Measurements from ENCODE around the gene PLXDC2. TPM values are rescaled to one million over a fixed set of nuclear protein-coding genes. Genes with fewer than 3 reads are reported as not detected.

Gene PLXDC2
- total and polyA plus RNA-seq, 3 experiments from 2014 or later: 0.15 to 1.5 (median 0.38) TPM

GRCh38 chr10:19913987-19914386, 97.8 kb downstream of the PLXDC2 start:
- no peak for DNase-seq
- Histone ChIP-seq H3K36me3 (ENCODE audit: insufficient read depth, low read length) (no peaks in the 10 kb centered on the region), H3K9me3 (ENCODE audit: low read length) (no peaks in the 10 kb centered on the region), H3K4me1 (ENCODE audit: insufficient read depth, low read length) (no peaks in the 10 kb centered on the region), H3K4me3 (ENCODE audit: low read length) (no peak overlapping the region), H3K27me3 (ENCODE audit: insufficient read depth, low read length, poor library complexity, severe bottlenecking) (no peaks in the 10 kb centered on the region), H3K27ac (ENCODE audit: low read depth, low read length) (no peak overlapping the region)
- H3K27ac Mint-ChIP-seq: no peak overlapping the region
- H3K9me3 Mint-ChIP-seq: peaks cover 5 to 38% (median 12%) of the 10 kb centered on the region in 5 donors
- H3K4me1 Mint-ChIP-seq: no peaks in the 10 kb centered on the region
- no peaks in the 10 kb centered on the region for H3K36me3 Mint-ChIP-seq
- POLR2A ChIA-PET: no interaction called here
- H3K4me3 Mint-ChIP-seq: no peak overlapping the region
- no peaks in the 10 kb centered on the region for H3K27me3 Mint-ChIP-seq
- CTCF ChIA-PET: no interaction called here

GRCh38 chr10:19915125-19915524, 98.9 kb downstream of the PLXDC2 start:
- no peaks in the 10 kb centered on the region for H3K27me3 ChIP-seq (ENCODE audit: insufficient read depth, low read length, poor library complexity, severe bottlenecking)
- Mint-ChIP-seq H3K9me3 (peaks cover 5 to 34% (median 12%) of the 10 kb centered on the region in 5 donors), H3K4me1 (no peaks in the 10 kb centered on the region), H3K4me3 (no peak overlapping the region), H3K36me3 (no peaks in the 10 kb centered on the region), H3K27me3 (no peaks in the 10 kb centered on the region), H3K27ac (no peak overlapping the region)
- H3K4me3 ChIP-seq (ENCODE audit: low read length): no peak overlapping the region
- DNase-seq: no peak
- no peak overlapping the region for H3K27ac ChIP-seq (ENCODE audit: low read depth, low read length)
- CTCF ChIA-PET: no interaction called here
- no peaks in the 10 kb centered on the region for H3K9me3 ChIP-seq (ENCODE audit: low read length)
- H3K36me3 ChIP-seq (ENCODE audit: insufficient read depth, low read length): no peaks in the 10 kb centered on the region
- no peaks in the 10 kb centered on the region for H3K4me1 ChIP-seq (ENCODE audit: insufficient read depth, low read length)
- POLR2A ChIA-PET: no interaction called here

- no peaks in the 10 kb centered on the region for H3K4me1 Mint-ChIP-seq
- Histone ChIP-seq H3K27ac (ENCODE audit: low read depth, low read length) (no peak overlapping the region), H3K27me3 (ENCODE audit: insufficient read depth, low read length, poor library complexity, severe bottlenecking) (no peaks in the 10 kb centered on the region), H3K4me3 (ENCODE audit: low read length) (no peak overlapping the region), H3K9me3 (ENCODE audit: low read length) (no peaks in the 10 kb centered on the region), H3K4me1 (ENCODE audit: insufficient read depth, low read length) (no peaks in the 10 kb centered on the region), H3K36me3 (ENCODE audit: insufficient read depth, low read length) (no peaks in the 10 kb centered on the region)
- no peak overlapping the region for H3K27ac Mint-ChIP-seq
- H3K36me3 Mint-ChIP-seq: no peaks in the 10 kb centered on the region
- H3K9me3 Mint-ChIP-seq: peaks cover 5 to 34% (median 12%) of the 10 kb centered on the region in 5 donors
- POLR2A ChIA-PET: no interaction called here
- CTCF ChIA-PET: no interaction called here
- no peak for DNase-seq
- no peak overlapping the region for H3K4me3 Mint-ChIP-seq
- no peaks in the 10 kb centered on the region for H3K27me3 Mint-ChIP-seq
Measured at GRCh38 chr10:19915816-19916215, 99.6 kb downstream of the PLXDC2 start.

GRCh38 chr10:19917751-19918478, 101.7 kb downstream of the PLXDC2 start:
- no peak for DNase-seq
- Mint-ChIP-seq H3K4me1 (no peaks in the 10 kb centered on the region), H3K27ac (no peak overlapping the region), H3K27me3 (no peaks in the 10 kb centered on the region), H3K36me3 (no peaks in the 10 kb centered on the region), H3K4me3 (no peak overlapping the region), H3K9me3 (peaks cover 11 to 27% (median 15%) of the 10 kb centered on the region in 5 donors)
- ChIA-PET CTCF (no interaction called here), POLR2A (no interaction called here)
- Histone ChIP-seq H3K4me1 (ENCODE audit: insufficient read depth, low read length) (no peaks in the 10 kb centered on the region), H3K36me3 (ENCODE audit: insufficient read depth, low read length) (no peaks in the 10 kb centered on the region), H3K9me3 (ENCODE audit: low read length) (no peaks in the 10 kb centered on the region), H3K4me3 (ENCODE audit: low read length) (no peak overlapping the region), H3K27me3 (ENCODE audit: insufficient read depth, low read length, poor library complexity, severe bottlenecking) (no peaks in the 10 kb centered on the region), H3K27ac (ENCODE audit: low read depth, low read length) (no peak overlapping the region)

GRCh38 chr10:19918794-19919193, 102.6 kb downstream of the PLXDC2 start:
- Histone ChIP-seq H3K27ac (ENCODE audit: low read depth, low read length) (no peak overlapping the region), H3K36me3 (ENCODE audit: insufficient read depth, low read length) (no peaks in the 10 kb centered on the region), H3K4me3 (ENCODE audit: low read length) (no peak overlapping the region), H3K4me1 (ENCODE audit: insufficient read depth, low read length) (no peaks in the 10 kb centered on the region), H3K9me3 (ENCODE audit: low read length) (no peaks in the 10 kb centered on the region), H3K27me3 (ENCODE audit: insufficient read depth, low read length, poor library complexity, severe bottlenecking) (no peaks in the 10 kb centered on the region)
- H3K9me3 Mint-ChIP-seq: peaks cover 9 to 26% (median 12%) of the 10 kb centered on the region in 5 donors
- no peak overlapping the region for H3K27ac Mint-ChIP-seq
- no peaks in the 10 kb centered on the region for H3K36me3 Mint-ChIP-seq
- ChIA-PET POLR2A (no interaction called here), CTCF (no interaction called here)
- no peak overlapping the region for H3K4me3 Mint-ChIP-seq
- no peaks in the 10 kb centered on the region for H3K27me3 Mint-ChIP-seq
- DNase-seq: no peak
- H3K4me1 Mint-ChIP-seq: no peaks in the 10 kb centered on the region

DNA sequence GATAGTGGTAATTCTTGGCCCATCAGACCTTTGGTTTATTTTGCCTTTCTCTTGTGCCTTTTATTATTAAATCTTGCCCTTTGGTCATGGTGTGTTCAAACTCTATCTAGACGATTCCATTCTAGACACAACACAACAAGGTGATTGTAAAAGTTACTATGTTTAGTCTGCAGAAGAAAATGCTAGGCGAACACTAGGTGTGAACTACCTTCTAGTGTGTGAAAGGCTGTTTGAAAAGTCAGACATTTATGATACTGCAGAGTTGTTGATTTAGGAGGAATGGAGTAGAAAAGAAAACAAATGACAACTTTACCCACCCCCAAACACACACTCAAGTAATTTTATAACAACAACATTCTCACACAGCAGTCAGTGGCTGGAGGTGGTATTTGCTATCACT, 103.4 kb downstream of the PLXDC2 start:
- H3K4me3 ChIP-seq (ENCODE audit: low read length): no peak overlapping the region
- ChIA-PET POLR2A (no interaction called here), CTCF (no interaction called here)
- Mint-ChIP-seq H3K9me3 (peaks cover 8 to 26% (median 11%) of the 10 kb centered on the region in 5 donors), H3K27me3 (no peaks in the 10 kb centered on the region), H3K4me3 (no peak overlapping the region), H3K27ac (no peak overlapping the region), H3K36me3 (no peaks in the 10 kb centered on the region), H3K4me1 (no peaks in the 10 kb centered on the region)
- DNase-seq: no peak
- H3K9me3 ChIP-seq (ENCODE audit: low read length): no peaks in the 10 kb centered on the region
- H3K4me1 ChIP-seq (ENCODE audit: insufficient read depth, low read length): no peaks in the 10 kb centered on the region
- H3K27ac ChIP-seq (ENCODE audit: low read depth, low read length): no peak overlapping the region
- no peaks in the 10 kb centered on the region for H3K36me3 ChIP-seq (ENCODE audit: insufficient read depth, low read length)
- H3K27me3 ChIP-seq (ENCODE audit: insufficient read depth, low read length, poor library complexity, severe bottlenecking): no peaks in the 10 kb centered on the region

DNA sequence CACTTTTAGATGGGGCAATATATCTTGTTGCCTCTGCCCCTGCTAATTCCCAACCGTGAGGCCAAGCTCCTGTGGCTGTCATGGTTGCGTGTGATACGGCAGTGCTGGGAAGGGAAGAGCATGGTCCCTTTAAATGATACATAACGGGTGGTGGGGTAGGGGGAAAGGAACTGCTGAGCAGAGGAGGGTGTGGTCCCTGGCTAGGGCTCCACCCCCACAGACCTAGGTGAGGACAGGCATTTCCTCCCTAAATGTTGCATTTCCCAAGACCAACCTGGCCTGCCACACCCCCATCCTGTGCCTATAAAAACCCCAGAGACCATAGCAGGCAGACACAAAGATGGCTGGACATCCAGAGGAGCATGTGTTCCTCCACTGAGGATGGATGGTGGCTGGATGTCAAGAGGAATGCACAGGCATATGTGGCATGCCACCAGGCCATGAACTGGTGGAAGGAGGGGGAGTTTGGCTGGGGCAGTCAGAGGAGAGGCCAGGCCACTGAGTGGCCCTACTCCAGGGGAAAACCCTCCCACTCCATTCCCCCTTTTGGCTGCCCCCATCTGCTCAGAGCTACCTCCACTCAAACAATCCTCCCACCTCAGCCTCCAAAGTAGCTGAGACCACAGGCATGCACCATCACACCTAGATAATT, 104.0 kb downstream of the PLXDC2 start:
- Mint-ChIP-seq H3K4me3 (no peak overlapping the region), H3K27me3 (no peaks in the 10 kb centered on the region), H3K4me1 (no peaks in the 10 kb centered on the region), H3K36me3 (no peaks in the 10 kb centered on the region), H3K9me3 (peaks cover 8 to 21% (median 11%) of the 10 kb centered on the region in 5 donors), H3K27ac (no peak overlapping the region)
- Histone ChIP-seq H3K4me3 (ENCODE audit: low read length) (no peak overlapping the region), H3K36me3 (ENCODE audit: insufficient read depth, low read length) (no peaks in the 10 kb centered on the region), H3K27me3 (ENCODE audit: insufficient read depth, low read length, poor library complexity, severe bottlenecking) (no peaks in the 10 kb centered on the region), H3K9me3 (ENCODE audit: low read length) (no peaks in the 10 kb centered on the region), H3K4me1 (ENCODE audit: insufficient read depth, low read length) (no peaks in the 10 kb centered on the region), H3K27ac (ENCODE audit: low read depth, low read length) (no peak overlapping the region)
- ChIA-PET POLR2A (no interaction called here), CTCF (no interaction called here)
- no peak for DNase-seq

DNA sequence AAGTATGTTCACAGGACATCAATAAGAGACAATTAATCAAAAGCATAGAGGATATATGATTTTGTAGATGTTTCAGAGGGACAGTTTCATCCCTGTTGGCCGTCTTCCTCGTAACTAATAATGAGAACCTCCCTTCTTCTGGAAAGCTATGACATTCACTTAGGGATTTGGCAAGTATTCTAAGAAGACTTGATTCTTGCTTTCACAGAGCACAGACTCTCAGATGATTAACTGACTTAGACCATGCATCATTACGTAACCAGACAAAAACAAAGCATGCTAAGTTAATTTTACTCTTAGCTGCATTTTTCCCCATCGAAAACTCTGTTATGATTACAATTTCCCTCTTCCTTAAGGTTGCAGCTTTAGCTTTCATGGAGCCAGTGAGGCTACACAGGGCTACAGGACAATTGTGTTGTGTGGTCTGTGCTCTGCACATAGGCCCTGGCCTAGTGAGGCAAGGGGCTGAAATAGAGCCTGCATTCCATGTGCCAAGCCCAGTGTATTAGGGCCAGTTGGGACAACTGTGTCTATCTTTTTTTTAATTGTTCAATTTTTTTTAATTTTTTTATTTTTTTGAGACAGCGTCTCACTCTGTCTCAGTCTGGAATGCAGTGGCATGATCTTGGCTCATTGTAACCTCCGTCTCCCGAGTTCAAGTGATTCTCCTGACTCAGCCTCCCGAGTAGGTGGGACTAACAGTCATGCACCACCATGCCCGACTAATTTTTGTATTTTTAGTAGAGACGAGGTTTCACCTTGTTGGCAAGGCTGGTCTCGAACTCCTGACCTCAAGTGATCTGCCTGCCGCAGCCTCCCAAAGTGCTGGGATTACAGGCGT, 105.3 kb downstream of the PLXDC2 start:
- no peaks in the 10 kb centered on the region for H3K36me3 Mint-ChIP-seq
- no peaks in the 10 kb centered on the region for H3K27me3 Mint-ChIP-seq
- H3K4me1 Mint-ChIP-seq: no peaks in the 10 kb centered on the region
- H3K27ac ChIP-seq (ENCODE audit: low read depth, low read length): no peak overlapping the region
- POLR2A ChIA-PET: no interaction called here
- no peaks in the 10 kb centered on the region for H3K36me3 ChIP-seq (ENCODE audit: insufficient read depth, low read length)
- H3K27me3 ChIP-seq (ENCODE audit: insufficient read depth, low read length, poor library complexity, severe bottlenecking): no peaks in the 10 kb centered on the region
- no peak for DNase-seq
- peaks cover 2 to 16% (median 11%) of the 10 kb centered on the region in 5 donors for H3K9me3 Mint-ChIP-seq
- H3K27ac Mint-ChIP-seq: no peak overlapping the region
- H3K9me3 ChIP-seq (ENCODE audit: low read length): no peaks in the 10 kb centered on the region
- no peak overlapping the region for H3K4me3 ChIP-seq (ENCODE audit: low read length)
- no peaks in the 10 kb centered on the region for H3K4me1 ChIP-seq (ENCODE audit: insufficient read depth, low read length)
- CTCF ChIA-PET: no interaction called here
- H3K4me3 Mint-ChIP-seq: no peak overlapping the region
